H1 (cell line): ENCODE results near the gene PFN2. TPM values are rescaled to one million over a fixed set of nuclear protein-coding genes. Genes with fewer than 3 reads are reported as not detected.

Experiments
- EZH2 ChIP-seq: fragments of 200-600 bp; sonication (generic); IDR thresholded peaks from 2 replicates; pipeline ENCODE4 v1.7.1; 2012; ENCODE audit warnings: low read depth, mild to moderate bottlenecking, moderate library complexity, low read length, inconsistent platforms; ENCODE audit not compliant: severe bottlenecking
- GABPA ChIP-seq: IDR thresholded peaks from 2 replicates; pipeline ENCODE4 v1.6.1; 2011; ENCODE audit warnings: mild to moderate bottlenecking, low read length, moderate library complexity, borderline replicate concordance; ENCODE audit not compliant: insufficient read depth
- GTF2F1 ChIP-seq: IDR thresholded peaks from 2 replicates; pipeline ENCODE4 v1.6.1; 2012; ENCODE audit warnings: low read depth, low read length, improper control_type of control experiment, borderline replicate concordance
- JUN ChIP-seq: IDR thresholded peaks from 2 replicates; pipeline ENCODE4 v1.6.1; 2011; ENCODE audit warnings: low read depth, mild to moderate bottlenecking, improper control_type of control experiment, low read length
- KDM4A ChIP-seq: IDR thresholded peaks from one replicate; pipeline ENCODE4 v1.7.1; 2012; ENCODE audit warnings: low read depth, mild to moderate bottlenecking, moderate library complexity, low read length, inconsistent platforms; ENCODE audit not compliant: severe bottlenecking
- KDM5A ChIP-seq: fragments of 200-600 bp; IDR thresholded peaks from 2 replicates; pipeline ENCODE4 v1.7.1; 2012; ENCODE audit warnings: mild to moderate bottlenecking, low read length, inconsistent platforms, mixed read lengths
- POU5F1 ChIP-seq: IDR thresholded peaks from 2 replicates; pipeline ENCODE4 v1.6.1; 2011; ENCODE audit warnings: low read depth, mild to moderate bottlenecking, low read length, moderate library complexity
- SP2 ChIP-seq: IDR thresholded peaks from 2 replicates; pipeline ENCODE4 v1.6.1; 2012; ENCODE audit warnings: mild to moderate bottlenecking, low read length, inconsistent platforms
- polyA plus RNA-seq, 7 experiments: library from polyadenylated mRNA; depleted of rRNA in 3 of 7; stranded (reverse) in 5 of 7; unstranded in 2 of 7; fragments of >200 nt in 5 of 7; fragments of 200-250 nt in 2 of 7; gene quantifications; 1 replicate in 5 of 7; 2 replicates in 1 of 7; 4 replicates in 1 of 7; pipeline versions ENCODE4 v1.2.1 to v1.2.3, GENCODE V29; 2011 to 2013; ENCODE audit warnings: missing spikeins in 2 of 7, mixed read lengths in 2 of 7
- total RNA-seq: library from RNA; stranded (reverse); fragmentation: NEBNext Ultra II Directional; extraction: Animal tissue kit (Norgen Biotek cat#: 25700); gene quantifications from 2 replicates; pipeline ENCODE4 v1.2.1, GENCODE V29; 2021

The PFN2 gene
- total and polyA plus RNA-seq, 2 of the 8 experiments (the other 6 are each of a cell fraction or from before 2014, with no cell fraction given), result 175 to 311 TPM

GRCh38 chr3:150005243-150006112, 34.8 kb upstream of the PFN2 start (continued):
- TF ChIP-seq EZH2 (no peak), KDM5A (no peak), JUN (no peak), POU5F1 (no peak), GTF2F1 (no peak), KDM4A (no peak), GABPA (no peak), SP2 (no peak)
- TF ChIP-seq, all 59 proteins: peak for 0
